IPS DF 4.7 (cell line): ENCODE measurements around the gene RNF38.
"Not testable (repeated sequence)": the region's sequence is repeated elsewhere in the genome, so short reads cannot be mapped to it uniquely, and the experiment has no call there.

ENCODE experiments used
- DNase-seq: peaks from one replicate; pipeline ENCODE4 v3.0.0-alpha.2; 2013; ENCODE audit warnings: low spot score; ENCODE audit errors: extremely low read depth

The RNF38 gene

GRCh38 chr9:36336131-36336907, 63.8 kb downstream of the RNF38 start:
- DNase-seq: no peak

GRCh38 chr9:36332006-36332405, 68.1 kb downstream of the RNF38 start:
- no peak for DNase-seq

- no peak for DNase-seq
Measured at GRCh38 chr9:36328798-36329411, 71.2 kb downstream of the RNF38 start.

- no peak for DNase-seq
Measured at GRCh38 chr9:36325081-36325828, 74.8 kb downstream of the RNF38 start.

DNA sequence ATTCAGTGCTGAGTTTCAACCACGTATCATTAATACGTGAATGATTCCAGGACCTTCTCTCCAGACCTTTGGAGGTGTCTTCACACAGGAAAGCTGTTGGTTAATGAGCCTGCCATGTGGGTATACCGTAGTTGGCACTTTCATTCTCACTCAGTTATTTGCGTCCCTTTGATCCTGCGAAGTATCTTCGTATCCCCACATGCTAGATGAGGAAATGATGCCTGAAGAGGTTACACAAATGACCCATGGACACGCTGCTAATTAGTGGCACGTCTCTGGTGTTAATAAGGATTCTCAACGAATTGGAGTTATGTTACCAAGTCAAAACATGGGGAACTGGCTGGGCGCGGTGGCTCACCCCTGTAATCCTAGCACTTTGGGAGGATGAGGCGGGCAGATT, 76.1 kb downstream of the RNF38 start:
- DNase-seq: no peak

- DNase-seq: no peak
Measured at GRCh38 chr9:36322462-36322861, 77.6 kb downstream of the RNF38 start.

GRCh38 chr9:36321903-36322302, 78.2 kb downstream of the RNF38 start:
- not testable (repeated sequence) for DNase-seq

GRCh38 chr9:36320466-36320865, 79.6 kb downstream of the RNF38 start:
- no peak for DNase-seq

DNA sequence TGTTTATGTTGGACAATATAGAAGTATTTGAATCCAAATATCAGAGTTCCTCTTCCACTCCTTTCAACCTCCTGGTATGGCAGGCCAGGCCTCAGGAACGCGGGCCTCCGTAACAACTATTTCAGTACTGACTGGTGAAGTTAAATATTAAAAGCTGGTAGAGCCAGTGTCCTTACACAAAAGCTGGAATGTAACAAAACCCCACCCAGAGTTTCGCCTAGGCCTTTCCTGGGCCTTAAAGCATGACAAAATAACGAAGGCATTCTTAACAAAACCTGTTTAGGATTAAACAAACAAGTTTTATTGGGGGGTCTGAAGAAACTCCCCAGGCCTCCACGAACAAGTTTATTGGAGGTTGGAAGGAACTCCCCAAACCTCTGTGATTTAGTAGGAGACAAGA, 80.3 kb downstream of the RNF38 start:
- no peak for DNase-seq

- no peak for DNase-seq
Measured at GRCh38 chr9:36319183-36319582, 80.9 kb downstream of the RNF38 start.

GRCh38 chr9:36318212-36318802, 81.8 kb downstream of the RNF38 start:
- no peak for DNase-seq

GRCh38 chr9:36317766-36318165, 82.3 kb downstream of the RNF38 start:
- DNase-seq: no peak

DNA sequence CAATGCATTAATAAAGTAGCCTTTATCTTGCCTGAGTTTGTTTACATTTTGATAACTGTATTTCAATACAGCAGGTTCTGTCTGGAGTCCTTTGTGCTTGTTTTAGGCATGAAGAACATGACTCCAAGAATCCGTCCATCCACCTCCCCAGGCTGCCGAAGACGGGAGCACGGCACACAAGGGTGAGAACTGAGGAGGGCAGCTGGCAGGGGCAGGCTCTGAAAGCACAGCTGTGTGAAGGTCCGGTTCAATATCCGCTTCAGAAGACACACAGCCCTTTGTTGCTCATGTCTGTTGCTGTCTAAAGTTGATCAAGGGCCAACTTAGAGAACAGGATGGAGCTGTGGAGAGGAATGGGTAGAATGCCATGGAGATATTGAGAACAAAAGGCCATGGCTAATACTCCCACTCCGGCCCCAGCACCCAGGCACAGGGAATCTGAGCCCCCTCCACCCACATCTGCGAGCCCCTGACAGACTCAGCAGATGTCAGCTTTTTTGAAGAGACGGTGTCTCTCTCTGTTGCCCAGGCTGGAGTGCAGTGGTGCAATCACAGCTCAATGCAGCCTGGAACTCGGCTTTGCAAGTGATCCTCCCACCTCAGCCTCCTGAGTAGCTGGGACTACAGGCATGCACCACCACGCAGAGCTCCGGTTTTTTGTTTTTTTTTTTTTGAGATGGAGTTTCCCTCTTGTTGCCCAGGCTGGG, 83.3 kb downstream of the RNF38 start:
- no peak for DNase-seq

DNA sequence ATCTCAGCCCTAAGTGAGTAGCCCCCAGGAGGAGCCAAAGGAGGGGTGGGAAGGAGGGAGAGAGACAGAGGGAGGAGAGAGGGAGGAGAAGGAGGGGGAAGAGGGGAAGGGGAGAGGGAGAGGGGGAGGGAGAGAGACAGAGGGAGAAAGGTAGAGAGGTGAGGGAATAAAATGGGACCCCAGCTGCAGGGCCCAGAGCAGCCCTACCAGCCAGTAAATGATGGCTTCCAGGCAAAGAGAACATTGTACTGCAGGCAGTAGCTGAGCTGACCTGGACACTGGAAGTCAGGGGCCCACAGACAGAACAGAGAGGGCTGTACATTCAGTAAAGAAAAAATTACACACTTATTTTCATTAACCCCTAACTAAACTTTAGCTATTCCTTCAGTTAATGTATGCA, 84.0 kb downstream of the RNF38 start:
- DNase-seq: no peak

- no peak for DNase-seq
Measured at GRCh38 chr9:36315283-36315682, 84.8 kb downstream of the RNF38 start.

- DNase-seq: no peak
Measured at GRCh38 chr9:36314740-36315139, 85.3 kb downstream of the RNF38 start.

- no peak for DNase-seq
Measured at GRCh38 chr9:36306471-36307306, 93.4 kb downstream of the RNF38 start.

- not testable (repeated sequence) for DNase-seq
Measured at GRCh38 chr9:36304366-36304765, 95.7 kb downstream of the RNF38 start.

DNA sequence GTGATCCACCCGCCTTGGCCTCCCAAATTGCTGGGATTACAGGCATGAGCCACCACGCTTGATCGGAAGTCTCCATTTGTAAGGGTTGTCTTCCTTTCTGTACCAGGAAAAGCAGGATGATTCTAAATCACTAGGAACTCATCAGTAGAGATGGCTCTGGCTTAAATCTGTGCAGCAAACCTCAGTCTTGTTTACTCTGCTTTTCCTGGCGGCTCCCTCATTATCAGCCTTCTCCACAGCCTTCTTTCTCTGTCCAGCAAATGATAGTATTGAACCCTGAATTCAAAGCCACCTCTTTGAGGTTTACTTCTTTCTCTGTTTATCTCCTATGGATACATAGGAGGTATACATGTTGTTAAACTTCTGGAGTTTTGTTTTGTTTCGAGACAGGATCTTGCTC, 98.8 kb downstream of the RNF38 start:
- DNase-seq: no peak

DNA sequence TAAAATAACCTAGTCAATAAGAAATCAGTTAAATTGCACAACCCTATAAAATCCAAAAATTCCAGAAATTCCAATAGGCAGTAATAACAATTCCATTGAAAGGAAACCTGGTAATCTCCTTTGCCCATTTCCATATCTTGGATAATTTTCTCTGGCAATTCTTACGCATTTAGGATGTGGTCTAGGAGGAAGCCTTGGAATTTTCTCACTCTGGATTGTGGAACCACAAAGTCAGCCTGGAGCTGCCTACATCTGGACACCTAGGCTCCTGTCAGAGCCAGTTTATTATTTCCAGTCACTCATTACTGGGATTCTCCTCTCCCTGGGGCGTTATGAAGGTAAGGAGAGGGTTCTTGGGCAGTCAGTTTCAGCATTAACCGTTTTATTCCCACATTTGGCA, 101.5 kb downstream of the RNF38 start:
- no peak for DNase-seq

DNA sequence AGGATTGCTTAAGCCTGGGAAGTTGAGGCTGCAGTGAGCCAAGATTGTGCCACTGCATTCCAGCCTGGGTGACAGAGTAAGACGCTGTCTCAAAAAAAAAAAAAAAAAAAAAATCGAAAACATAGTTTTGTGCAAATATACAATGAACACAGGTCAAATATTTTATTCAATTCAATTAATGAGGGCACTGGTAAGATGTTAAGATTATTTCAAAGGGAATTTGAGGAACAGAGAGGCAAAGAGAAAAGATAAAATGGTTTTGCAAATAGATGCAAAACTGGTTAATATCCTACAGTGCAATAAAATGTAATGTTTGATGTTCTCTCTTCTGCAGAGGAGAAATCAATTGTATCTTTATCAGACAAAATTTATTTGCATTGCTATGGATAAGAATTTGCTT, 102.3 kb downstream of the RNF38 start:
- no peak for DNase-seq
